Measurements from ENCODE around the gene ACKR3.

The ACKR3 gene

GRCh38 chr2:236554629-236555282 lies 14.9 kb upstream of the ACKR3 start:
- TF ChIP-seq, protein P1, sequence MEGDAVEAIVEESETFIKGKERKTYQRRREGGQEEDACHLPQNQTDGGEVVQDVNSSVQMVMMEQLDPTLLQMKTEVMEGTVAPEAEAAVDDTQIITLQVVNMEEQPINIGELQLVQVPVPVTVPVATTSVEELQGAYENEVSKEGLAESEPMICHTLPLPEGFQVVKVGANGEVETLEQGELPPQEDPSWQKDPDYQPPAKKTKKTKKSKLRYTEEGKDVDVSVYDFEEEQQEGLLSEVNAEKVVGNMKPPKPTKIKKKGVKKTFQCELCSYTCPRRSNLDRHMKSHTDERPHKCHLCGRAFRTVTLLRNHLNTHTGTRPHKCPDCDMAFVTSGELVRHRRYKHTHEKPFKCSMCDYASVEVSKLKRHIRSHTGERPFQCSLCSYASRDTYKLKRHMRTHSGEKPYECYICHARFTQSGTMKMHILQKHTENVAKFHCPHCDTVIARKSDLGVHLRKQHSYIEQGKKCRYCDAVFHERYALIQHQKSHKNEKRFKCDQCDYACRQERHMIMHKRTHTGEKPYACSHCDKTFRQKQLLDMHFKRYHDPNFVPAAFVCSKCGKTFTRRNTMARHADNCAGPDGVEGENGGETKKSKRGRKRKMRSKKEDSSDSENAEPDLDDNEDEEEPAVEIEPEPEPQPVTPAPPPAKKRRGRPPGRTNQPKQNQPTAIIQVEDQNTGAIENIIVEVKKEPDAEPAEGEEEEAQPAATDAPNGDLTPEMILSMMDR (conservative IDR thresholded peaks at IDR 0.05) = peak; percentile 19; the same call in 1 of the 2 replicates

DNA sequence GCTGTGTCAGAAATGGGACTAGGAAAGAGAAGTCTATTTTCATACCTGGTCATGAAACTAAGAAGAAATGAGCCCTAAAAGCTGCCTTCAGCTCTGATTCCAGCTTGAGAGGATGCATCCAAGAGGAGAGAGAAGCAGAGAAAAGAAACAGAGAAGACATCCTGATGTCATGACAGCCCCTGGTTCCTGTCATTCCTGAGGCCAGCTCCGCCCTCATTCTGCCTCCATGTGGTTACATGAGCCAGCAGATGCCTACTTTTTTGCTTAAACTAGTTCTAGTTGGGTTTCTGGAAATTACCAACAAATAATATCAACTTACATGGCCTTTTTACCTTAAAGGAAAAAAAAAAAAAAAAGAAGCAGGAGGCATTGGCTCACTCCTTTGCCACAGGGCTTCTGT lies 14.1 kb upstream of the ACKR3 start:
- H3K27ac ChIP-seq = no peak overlapping the region
- TF ChIP-seq, protein P1 (conservative IDR thresholded peaks at IDR 0.05) = no peak

More at GRCh38 chr2:236554629-236555282, 14.9 kb upstream of the ACKR3 start:
- no peak overlapping the region for H3K27ac ChIP-seq

- TF ChIP-seq, protein P1 (conservative IDR thresholded peaks at IDR 0.05) = no peak
- H3K27ac ChIP-seq = no peak overlapping the region
These were observed 12.2 kb upstream of the ACKR3 start for GRCh38 chr2:236557306-236558030.

- H3K27ac ChIP-seq = no peak overlapping the region
- TF ChIP-seq, protein P1 (conservative IDR thresholded peaks at IDR 0.05) = no peak
These were observed 11.6 kb upstream of the ACKR3 start for GRCh38 chr2:236558036-236558435.

DNA sequence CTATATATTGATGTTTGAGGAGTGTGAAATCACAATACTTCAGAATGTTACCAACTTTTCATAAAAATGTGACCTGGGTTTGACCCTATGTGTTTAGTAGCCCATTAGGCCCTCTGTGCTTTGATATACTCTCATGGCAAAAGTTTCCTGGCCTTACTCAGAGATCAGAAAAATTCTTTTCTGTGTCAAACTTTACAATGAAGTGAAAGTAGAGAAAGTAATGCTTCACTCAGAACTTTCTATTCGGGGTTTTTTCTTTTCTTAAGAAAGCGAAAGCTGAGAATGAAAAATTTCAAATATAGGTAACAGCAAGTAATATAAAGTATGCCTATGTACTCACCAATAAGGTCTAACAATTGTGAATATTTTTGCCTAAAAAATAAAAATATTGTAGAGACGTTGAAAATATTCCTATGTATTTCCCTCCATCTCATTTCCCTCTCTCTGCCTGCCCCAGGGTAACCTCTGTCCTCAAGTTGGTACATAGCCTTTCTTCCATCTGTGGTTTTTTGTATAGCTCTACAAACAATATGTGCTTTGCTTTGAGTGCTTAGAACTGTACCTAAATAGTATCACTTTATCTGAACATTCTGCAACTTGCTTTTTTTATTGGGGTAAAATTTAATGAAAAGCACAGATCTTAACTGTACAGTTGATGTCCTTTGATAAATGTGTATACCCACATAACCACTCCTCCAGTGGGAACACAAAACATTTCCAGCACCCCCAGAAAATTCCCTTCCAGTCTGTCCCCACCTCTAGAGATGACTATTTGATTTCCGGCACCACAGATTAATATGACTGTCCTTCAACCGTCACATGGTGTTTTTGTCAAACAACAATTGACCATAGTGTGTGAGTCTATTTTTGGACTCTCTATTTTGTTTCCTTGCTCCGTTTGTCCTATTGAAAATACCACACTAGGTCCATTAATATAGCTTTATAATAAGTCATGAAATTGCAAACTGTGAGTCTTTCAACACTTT lies 10.3 kb upstream of the ACKR3 start:
- TF ChIP-seq, protein P1 (conservative IDR thresholded peaks at IDR 0.05) = no peak
- H3K27ac ChIP-seq = no peak overlapping the region

DNA sequence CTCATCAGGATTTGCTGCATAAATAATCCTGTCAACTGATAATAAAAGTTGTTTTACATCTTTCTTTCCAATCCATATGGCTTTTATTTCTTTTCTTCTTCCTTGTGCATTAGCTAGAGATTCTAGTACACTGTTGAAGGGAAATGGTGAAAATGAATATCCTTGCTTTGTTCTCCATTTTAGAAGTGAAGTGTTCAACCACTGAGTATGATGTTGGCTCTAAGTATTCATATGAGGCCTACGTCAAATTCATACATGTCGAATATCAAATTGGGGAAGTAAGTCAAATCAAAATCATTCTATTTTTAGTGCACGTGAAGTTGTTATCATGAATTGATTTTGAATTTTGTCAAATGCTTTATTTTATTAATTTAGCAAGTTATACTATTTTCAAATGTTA lies 7.8 kb upstream of the ACKR3 start:
- no peak overlapping the region for H3K27ac ChIP-seq
- TF ChIP-seq, protein P1 (conservative IDR thresholded peaks at IDR 0.05) = no peak

DNA sequence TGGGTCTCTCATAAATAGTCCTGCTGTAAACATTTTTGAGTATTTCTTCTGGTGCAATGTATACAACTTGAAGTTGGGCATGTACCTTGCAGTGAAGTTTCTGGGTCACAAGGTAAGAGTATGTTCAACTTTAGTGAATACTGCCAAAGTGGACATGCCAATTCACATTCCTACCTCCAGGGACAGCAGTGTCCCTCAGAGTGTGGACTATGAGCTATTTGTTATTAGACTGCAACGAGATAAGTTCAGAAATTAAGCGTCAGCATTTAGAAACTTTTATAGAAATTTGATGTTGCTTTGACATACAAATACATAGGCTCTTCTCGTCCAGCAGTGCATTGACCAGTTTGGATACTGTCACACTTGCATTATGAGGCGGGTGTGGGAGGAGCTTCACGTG lies 7.2 kb upstream of the ACKR3 start:
- H3K27ac ChIP-seq = no peak overlapping the region
- TF ChIP-seq, protein P1 (conservative IDR thresholded peaks at IDR 0.05) = 0 out of 2 replicates have a peak, but pooled peaks have one; percentile 35
